Brain microvascular endothelial cell (primary cell): ENCODE data around the gene ITGAD.
A peak's percentile ranks its signal among the peaks of the same experiment; 100 is the strongest.

Experiments used
- DNase-seq: peaks from one replicate; pipeline ENCODE4 v3.0.0-alpha.2; 2020
- H3K27ac ChIP-seq: fragments of 250-450 bp; sonication (Bioruptor Pico); 2 replicates; pipeline ENCODE4 v1.5.1; 2020; ENCODE audit warnings: mild to moderate bottlenecking, moderate library complexity
- H3K27me3 ChIP-seq: fragments of 250-450 bp; sonication (Bioruptor Pico); replicated peaks from 2 replicates; pipeline ENCODE4 v1.5.1; 2020; ENCODE audit warnings: mild to moderate bottlenecking
- H3K36me3 ChIP-seq: fragments of 250-450 bp; sonication (Bioruptor Pico); replicated peaks from 2 replicates; pipeline ENCODE4 v1.5.1; 2020; ENCODE audit warnings: mild to moderate bottlenecking
- H3K4me3 ChIP-seq: 2 replicates; pipeline ENCODE4 v1.5.1; 2011; ENCODE audit warnings: low read depth, mild to moderate bottlenecking, control low read depth, low read length, moderate library complexity
- CTCF ChIP-seq: IDR thresholded peaks from 2 replicates; pipeline ENCODE4 v1.5.1; 2011; ENCODE audit warnings: low read depth, mild to moderate bottlenecking, moderate library complexity, low read length, control low read depth, inconsistent platforms; ENCODE audit errors: missing control alignments
- in situ Hi-C: cut with HindIII; loops from 2 replicates; pipeline ENCODE4 v1.10.0; 2017; ENCODE audit warnings: low sequenced_read_pairs, low pct_ligation_motif_present

The ITGAD gene

DNA sequence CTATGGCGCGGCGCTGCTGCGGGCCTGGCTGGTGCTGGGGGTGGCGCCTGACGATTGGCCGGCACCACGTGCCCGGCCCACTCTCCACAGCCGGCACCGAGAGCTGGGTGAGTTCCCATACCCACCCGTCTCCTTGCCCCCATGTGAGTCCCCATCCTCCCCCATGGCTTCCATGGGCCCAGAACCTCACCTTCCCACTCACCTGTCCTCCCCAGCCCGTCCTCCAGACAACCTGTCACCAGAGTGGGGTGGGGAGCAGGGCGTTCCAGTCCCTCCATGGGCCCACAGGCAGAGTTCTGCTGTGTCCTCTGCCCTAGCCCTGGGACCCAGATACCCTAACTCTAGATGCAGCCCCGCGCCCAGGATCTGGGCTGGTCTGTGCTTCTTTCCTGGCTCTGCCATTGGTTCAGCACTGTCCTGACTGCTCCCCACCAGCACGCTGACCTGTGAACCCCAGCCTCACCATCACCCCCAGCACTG is 71.7 kb downstream of the ITGAD start:
- DNase-seq = no peak
- Histone ChIP-seq H3K36me3 (peaks cover 17% of the 10 kb centered on the region), H3K27ac (no peak overlapping the region), H3K4me3 (no peak overlapping the region), H3K27me3 (no peaks in the 10 kb centered on the region)
- in situ Hi-C loops = loop anchor here (25.0 kb wide), 2 partner anchors 278 to 528 kb away; partner anchors contain the start of genes FUS and ORAI3
- no peak for TF ChIP-seq CTCF

GRCh38 chr16:31465788-31466370 is 72.7 kb downstream of the ITGAD start:
- in situ Hi-C loops = loop anchor here (25.0 kb wide), 2 partner anchors 279 to 529 kb away; partner anchors contain the start of genes FUS and ORAI3
- no peak for DNase-seq
- Histone ChIP-seq H3K36me3 (peaks cover 17% of the 10 kb centered on the region), H3K27me3 (no peaks in the 10 kb centered on the region), H3K4me3 (no peak overlapping the region), H3K27ac (no peak overlapping the region)
- TF ChIP-seq CTCF = no peak

DNA sequence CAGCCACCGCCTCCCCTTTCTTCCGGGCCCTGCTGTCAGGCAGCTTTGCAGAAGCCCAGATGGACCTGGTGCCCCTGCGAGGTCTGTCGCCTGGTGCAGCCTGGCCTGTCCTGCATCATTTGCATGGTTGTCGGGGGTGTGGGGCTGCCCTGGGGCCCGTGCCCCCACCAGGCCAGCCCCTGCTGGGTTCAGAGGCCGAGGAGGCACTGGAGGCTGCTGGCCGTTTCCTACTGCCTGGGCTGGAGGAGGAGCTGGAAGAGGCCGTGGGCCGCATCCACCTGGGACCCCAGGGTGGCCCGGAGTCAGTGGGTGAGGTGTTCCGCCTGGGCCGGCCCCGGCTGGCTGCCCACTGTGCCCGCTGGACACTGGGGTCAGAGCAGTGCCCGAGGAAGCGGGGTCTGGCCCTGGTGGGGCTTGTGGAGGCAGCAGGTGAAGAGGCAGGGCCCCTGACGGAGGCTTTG is 73.3 kb downstream of the ITGAD start:
- no peak for TF ChIP-seq CTCF
- DNase-seq = no peak
- H3K4me3 ChIP-seq = no peak overlapping the region
- no peak overlapping the region for H3K27ac ChIP-seq
- H3K27me3 ChIP-seq = no peaks in the 10 kb centered on the region
- peaks cover 17% of the 10 kb centered on the region for H3K36me3 ChIP-seq
- in situ Hi-C loops = loop anchor here (25.0 kb wide), 2 partner anchors 279 to 529 kb away; partner anchors contain the start of genes FUS and ORAI3

DNA sequence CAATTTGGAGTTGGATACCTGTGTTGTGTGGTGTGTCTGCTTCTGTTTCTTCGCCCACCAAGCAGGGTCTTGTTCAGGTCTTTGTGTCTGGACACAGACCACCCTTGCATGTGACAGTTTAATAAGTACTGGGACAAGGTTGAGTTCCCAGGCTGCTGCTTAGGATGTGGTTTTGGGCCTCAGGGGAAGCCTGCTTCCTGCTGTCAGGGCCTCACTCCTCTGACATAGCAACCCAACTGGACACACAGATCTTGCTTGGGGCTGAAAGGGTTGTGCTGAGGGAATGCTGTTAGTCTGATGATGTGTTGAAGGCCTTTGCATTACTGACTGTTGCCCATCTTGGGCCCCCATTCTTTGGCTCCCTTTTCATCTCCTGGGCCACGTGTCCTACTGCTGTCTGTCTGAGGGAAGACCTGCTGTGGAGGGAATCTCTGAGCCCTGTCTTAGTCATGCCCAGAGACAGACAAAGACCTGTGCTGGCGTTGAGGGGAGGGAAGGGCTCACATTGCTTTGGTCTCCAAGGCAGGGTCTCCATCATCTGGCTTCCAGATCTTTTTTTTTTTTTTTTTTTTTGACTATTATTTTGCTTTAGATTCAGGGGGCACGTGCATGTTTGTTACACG is 74.1 kb downstream of the ITGAD start:
- peaks cover 17% of the 10 kb centered on the region for H3K36me3 ChIP-seq
- H3K4me3 ChIP-seq = no peak overlapping the region
- DNase-seq = peak; percentile 20
- in situ Hi-C loops = loop anchor here (25.0 kb wide), 2 partner anchors 280 to 530 kb away; partner anchors contain the start of genes FUS and ORAI3
- H3K27me3 ChIP-seq = no peaks in the 10 kb centered on the region
- no peak for TF ChIP-seq CTCF
- H3K27ac ChIP-seq = no peak overlapping the region

DNA sequence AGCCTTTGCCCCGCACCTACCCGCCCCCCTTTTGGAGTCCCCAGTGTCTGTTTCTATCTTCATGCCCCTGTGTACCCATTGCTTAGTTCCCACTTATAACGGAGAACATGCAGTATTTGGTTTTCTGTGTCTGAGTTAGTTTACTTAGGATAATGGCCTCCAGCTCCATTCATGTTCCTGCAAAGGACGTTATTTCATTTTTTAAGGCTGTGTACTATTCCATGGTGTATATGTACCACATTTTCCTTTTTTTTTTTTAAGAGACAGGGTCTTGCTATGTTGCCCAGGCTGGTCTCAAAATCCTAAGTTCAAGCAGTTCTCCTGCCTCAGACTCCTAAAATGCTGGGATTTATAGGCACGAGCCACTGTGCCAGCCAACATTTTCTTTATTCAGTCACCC is 74.7 kb downstream of the ITGAD start:
- no peak for DNase-seq
- H3K27ac ChIP-seq = no peak overlapping the region
- H3K4me3 ChIP-seq = no peak overlapping the region
- H3K27me3 ChIP-seq = no peaks in the 10 kb centered on the region
- peaks cover 17% of the 10 kb centered on the region for H3K36me3 ChIP-seq
- in situ Hi-C loops = loop anchor here (25.0 kb wide), 2 partner anchors 281 to 531 kb away; partner anchors contain the start of genes FUS and ORAI3
- TF ChIP-seq CTCF = no peak
